HG03565 (cell line): ENCODE results near the gene CLIP4.
"Not testable (repeated sequence)": the region's sequence is repeated elsewhere in the genome, so short reads cannot be mapped to it uniquely, and the experiment has no call there.

Experiments
- ATAC-seq: cut with Tn5 transposase; IDR thresholded peaks from one replicate; pipeline ENCODE4 v1.9.1; 2021; ENCODE audit warnings: mild to moderate bottlenecking, moderate library complexity; ENCODE audit not compliant: unreplicated experiment

CLIP4 gene, protein sequence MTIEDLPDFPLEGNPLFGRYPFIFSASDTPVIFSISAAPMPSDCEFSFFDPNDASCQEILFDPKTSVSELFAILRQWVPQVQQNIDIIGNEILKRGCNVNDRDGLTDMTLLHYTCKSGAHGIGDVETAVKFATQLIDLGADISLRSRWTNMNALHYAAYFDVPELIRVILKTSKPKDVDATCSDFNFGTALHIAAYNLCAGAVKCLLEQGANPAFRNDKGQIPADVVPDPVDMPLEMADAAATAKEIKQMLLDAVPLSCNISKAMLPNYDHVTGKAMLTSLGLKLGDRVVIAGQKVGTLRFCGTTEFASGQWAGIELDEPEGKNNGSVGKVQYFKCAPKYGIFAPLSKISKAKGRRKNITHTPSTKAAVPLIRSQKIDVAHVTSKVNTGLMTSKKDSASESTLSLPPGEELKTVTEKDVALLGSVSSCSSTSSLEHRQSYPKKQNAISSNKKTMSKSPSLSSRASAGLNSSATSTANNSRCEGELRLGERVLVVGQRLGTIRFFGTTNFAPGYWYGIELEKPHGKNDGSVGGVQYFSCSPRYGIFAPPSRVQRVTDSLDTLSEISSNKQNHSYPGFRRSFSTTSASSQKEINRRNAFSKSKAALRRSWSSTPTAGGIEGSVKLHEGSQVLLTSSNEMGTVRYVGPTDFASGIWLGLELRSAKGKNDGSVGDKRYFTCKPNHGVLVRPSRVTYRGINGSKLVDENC

DNA sequence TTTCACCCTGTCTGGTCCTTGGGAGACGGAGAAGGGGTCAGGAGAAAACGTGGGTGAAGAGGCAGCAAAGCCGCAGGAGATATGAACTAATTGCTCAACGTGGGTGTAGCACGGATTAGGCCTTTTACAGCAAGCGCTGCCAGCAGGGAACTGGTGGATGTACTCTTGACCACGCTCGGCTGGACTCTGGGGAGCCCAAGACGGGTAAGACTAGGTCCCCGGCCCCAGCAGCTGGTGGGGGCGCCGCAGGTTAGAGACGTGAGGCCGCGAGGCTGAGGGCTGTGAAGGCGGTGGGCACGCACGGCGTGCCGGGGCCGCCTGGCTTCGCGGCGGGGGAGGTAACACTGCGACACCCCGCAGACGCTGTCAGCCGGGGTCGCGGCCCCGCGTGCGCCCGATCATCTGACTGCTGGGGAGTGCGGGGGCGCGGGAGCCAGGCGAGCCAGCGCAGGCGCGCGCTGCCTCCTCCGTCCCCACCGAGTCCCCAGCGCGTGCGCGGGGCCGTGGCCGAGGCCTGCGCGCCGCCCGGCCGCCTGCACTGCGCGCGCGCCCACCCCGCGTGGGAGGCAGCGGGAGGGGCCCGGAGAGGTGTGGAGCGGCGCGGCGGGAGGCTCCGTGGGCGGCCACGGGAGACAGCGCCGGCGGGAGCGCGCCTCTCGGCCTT is at the start of gene CLIP4:
TSS of gene CLIP4 (plus strand) at position 470 of the 664 bp plus-strand sequence. CDS start 5,974 bp downstream, outside the sequence.
- peak; percentile 37 for ATAC-seq

GRCh38 chr2:29066271-29066860 is 48.8 kb upstream of the CLIP4 start:
- ATAC-seq, result no peak

GRCh38 chr2:29066997-29067605 is 48.1 kb upstream of the CLIP4 start:
- ATAC-seq, result no peak

- no peak for ATAC-seq
Measured at GRCh38 chr2:29068513-29068912, 46.7 kb upstream of the CLIP4 start.

DNA sequence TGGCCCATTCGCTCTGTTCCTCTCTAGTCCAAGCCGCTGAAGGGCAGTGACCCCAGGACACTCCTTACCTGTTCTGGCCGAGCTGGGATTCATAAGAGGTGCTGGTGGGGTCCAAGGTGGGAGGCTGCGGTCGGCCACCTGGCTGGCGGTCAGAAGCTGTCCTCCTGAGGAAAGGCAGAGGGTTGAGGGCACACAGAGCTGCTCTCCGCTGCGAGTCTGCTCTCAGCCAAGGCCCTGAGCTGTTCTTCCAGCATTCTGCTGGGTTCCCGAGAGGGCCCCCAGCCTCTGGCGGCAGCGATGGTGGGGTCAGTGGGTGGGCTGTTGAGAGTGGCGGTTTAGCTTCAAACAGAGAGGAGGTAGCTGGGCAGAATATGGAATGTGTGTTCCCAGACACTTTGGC is 44.7 kb upstream of the CLIP4 start:
- no peak for ATAC-seq

GRCh38 chr2:29071032-29071975 is 43.9 kb upstream of the CLIP4 start:
- no peak for ATAC-seq

DNA sequence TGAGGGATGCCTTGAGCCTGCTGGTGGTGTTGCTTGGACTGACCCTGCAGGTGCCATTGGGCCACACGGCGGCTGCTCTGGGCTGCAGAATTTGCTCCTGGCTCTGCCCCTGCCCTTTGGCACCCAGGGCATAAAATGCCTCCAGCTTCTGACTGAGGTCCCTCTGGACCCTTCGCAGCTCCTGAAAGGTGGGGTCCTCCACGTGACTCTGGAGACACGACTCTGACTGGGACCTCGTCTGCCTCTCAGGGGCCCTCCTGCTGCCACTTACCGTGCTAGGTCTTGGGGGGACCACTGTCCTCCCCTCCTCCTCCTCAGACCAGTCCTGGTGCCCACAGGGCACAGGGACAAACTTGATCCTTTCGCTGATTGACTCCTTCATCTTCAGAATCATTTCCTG is 43.0 kb upstream of the CLIP4 start:
- no peak for ATAC-seq

- ATAC-seq, result no peak
Measured at GRCh38 chr2:29072971-29073725, 42.1 kb upstream of the CLIP4 start.

DNA sequence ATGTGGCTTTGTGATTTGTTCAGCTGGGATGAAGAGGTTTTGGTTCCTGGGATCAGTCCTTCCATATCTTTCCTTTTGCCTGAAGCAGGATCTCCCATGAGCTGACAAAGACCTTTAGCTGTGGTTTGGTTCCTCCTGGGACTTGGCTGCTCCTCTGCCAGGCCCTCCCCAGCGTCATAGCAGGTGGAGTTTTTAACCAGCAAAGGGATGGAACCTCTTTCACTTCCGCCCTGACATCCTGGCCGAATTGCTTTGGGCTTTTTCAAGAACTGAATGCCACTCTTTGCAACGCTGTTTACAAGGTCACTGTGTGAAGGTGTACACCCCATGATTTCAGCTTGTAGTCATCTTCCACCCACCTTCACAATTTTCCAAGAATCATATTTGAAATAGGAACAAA is 41.3 kb upstream of the CLIP4 start:
- no peak for ATAC-seq

GRCh38 chr2:29074411-29074810 is 40.8 kb upstream of the CLIP4 start, which contains the start of gene PCARE:
TSS of gene PCARE (minus strand) at chr2:29074523. CDS start at chr2:29074261, 262 bp downstream.
- no peak for ATAC-seq

DNA sequence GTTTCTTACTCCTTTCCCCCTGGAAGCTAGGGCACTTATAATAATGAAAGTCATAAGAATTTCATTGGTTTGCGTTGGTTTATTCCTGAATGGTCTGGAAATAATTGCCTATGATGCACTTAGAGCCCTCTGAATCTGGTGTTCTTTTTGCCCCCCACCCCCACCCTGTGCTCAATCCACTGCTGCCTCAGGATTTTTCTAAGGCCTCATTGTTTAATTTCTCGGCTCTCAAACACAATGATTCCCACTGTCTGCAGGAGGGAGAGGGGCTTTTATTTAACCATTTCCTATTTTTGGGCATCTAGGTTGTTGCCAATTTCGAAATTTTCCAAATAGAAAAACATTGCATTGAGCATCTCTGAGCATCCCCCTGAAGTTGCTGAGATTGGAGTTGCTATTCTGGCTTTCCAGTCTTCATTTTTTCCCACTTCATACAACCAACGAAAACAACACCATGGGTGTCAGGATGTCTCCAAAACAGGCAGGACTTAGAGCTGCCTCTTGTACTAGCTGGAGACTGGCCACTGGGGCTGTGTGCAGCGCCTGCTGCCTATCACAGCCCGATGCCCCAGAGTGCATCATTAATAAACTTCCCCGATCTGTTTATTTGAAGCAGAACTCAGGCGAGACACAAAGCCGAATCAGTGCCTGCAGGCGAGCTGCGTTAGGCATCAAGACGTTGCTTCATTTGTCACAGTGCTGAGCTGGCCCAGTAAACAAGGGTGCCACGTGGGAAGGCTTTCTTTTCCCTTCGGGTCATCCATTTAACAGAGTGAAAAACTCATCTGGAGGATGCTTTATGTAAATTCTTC is 39.1 kb upstream of the CLIP4 start:
- no peak for ATAC-seq

DNA sequence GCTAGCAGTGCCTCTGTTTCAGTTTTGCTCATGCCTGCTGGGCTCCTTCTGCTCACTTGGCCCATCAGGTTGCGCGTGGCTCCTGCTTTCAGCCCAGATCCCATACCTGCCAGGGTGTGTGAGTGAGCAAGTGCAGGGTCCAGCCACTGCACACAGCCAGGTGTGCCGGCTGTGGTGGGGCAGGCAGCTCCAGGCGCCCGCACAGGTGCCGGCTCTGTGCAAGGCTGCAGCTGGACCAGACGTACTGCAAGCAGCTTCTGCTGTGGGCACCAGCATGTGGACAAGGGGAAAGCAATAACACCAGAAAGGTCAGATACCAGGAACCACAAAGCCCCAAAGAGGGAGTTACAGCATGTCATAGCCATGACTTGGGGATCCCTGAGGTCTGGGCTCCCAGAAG is 35.3 kb upstream of the CLIP4 start:
- no peak for ATAC-seq

- no peak for ATAC-seq
Measured at GRCh38 chr2:29080886-29081743, 34.1 kb upstream of the CLIP4 start.

- peak; percentile 38 for ATAC-seq
Measured at GRCh38 chr2:29082804-29083495, 32.3 kb upstream of the CLIP4 start.

GRCh38 chr2:29084554-29084953 is 30.7 kb upstream of the CLIP4 start:
- ATAC-seq, result no peak

DNA sequence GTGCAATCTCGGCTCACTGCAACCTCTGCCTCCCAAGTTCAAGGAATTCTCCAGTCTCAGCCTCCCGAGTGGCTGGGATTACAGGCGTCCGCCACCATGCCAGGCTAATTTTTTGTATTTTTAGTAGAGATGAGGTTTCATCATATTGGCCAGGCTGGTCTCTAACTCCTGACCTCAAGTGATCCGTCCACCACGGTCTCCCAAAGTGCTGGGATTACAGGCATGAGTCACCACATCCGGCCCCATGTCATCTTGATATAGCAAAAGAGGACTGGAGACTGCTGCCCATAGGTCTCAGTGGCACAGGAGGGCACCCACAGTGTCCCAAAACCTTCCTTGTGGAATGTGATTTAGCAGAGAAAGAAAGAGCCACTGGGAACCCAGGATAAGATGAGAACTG is 24.9 kb upstream of the CLIP4 start:
- not testable (repeated sequence) for ATAC-seq

DNA sequence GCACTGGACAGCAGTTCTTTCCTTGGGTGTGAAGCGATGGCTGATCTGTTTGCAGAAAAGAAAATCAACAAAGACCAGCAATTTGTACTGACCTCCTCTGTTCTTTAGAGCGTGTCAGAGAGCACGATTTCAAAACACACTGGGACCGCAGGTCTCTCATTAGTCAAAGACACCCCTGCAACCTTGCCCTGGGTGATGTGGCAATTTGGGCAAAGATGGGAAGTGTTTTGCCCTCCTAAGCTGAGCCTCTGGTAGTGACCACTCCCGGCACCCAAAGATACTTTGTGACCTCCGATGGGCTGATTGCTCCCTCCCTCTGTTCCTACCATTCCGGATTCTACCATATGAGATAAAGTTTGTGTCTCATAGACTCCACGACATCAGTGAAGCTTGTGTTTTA is 18.2 kb upstream of the CLIP4 start:
- no peak for ATAC-seq
